Liver (tissue), 9 donors: ENCODE measurements around the gene SARM1. TPM values are rescaled to one million over a fixed set of nuclear protein-coding genes. Genes with fewer than 3 reads are reported as not detected.
A peak's percentile ranks its signal among the peaks of the same experiment; 100 is the strongest.

Source experiments
- DNase-seq: peaks from one replicate; pipeline ENCODE4 v3.0.0-alpha.2; 2017; ENCODE audit warnings: low spot score
- H3K27ac ChIP-seq, 2 donors: one replicate each; pipeline ENCODE4 v1.7.0; 2013; ENCODE audit warnings: inconsistent platforms in 2 of 2, low read length in 2 of 2, control low read depth in 1 of 2, low read depth in 1 of 2, mild to moderate bottlenecking in 1 of 2
- H3K27me3 ChIP-seq, 4 donors: one replicate each; pipeline versions ENCODE4 v1.6.1 to v1.7.0; 2013; ENCODE audit warnings: low read length in 3 of 4, inconsistent platforms in 1 of 4, mild to moderate bottlenecking in 1 of 4, moderate library complexity in 1 of 4; ENCODE audit not compliant: control insufficient read depth in 4 of 4, insufficient read depth in 4 of 4
- H3K36me3 ChIP-seq, 4 donors: one replicate each; pipeline versions ENCODE4 v1.6.1 to v1.7.0; 2013; ENCODE audit warnings: low read length in 3 of 4, mild to moderate bottlenecking in 3 of 4, low read depth in 1 of 4, moderate library complexity in 1 of 4; ENCODE audit not compliant: control insufficient read depth in 4 of 4, insufficient read depth in 3 of 4
- H3K4me1 ChIP-seq, 4 donors: one replicate each; pipeline versions ENCODE4 v1.6.1 to v1.7.0; 2013; ENCODE audit warnings: low read length in 3 of 4, mild to moderate bottlenecking in 3 of 4, moderate library complexity in 1 of 4; ENCODE audit not compliant: control insufficient read depth in 4 of 4, insufficient read depth in 4 of 4
- H3K4me3 ChIP-seq, 3 donors: one replicate each; pipeline versions ENCODE4 v1.6.1 to v1.7.0; 2013; ENCODE audit warnings: low read length in 3 of 3, control low read depth in 1 of 3, low read depth in 1 of 3, mild to moderate bottlenecking in 1 of 3
- H3K9ac ChIP-seq, 2 donors: one replicate each; pipeline ENCODE4 v1.7.0; 2013; ENCODE audit warnings: low read length in 2 of 2, mild to moderate bottlenecking in 2 of 2, moderate library complexity in 2 of 2, control low read depth in 1 of 2, low read depth in 1 of 2
- H3K9me3 ChIP-seq, 4 donors: one replicate each; pipeline versions ENCODE4 v1.6.1 to v1.7.0; 2013; ENCODE audit warnings: low read length in 3 of 4; ENCODE audit not compliant: control insufficient read depth in 4 of 4
- ATF3 ChIP-seq: IDR thresholded peaks from 2 replicates; pipeline ENCODE4 v1.6.1; 2016; ENCODE audit warnings: antibody characterized with exemption
- CTCF ChIP-seq: fragments of 150-350 bp; IDR thresholded peaks from 2 replicates; pipeline ENCODE4 v1.5.1; 2017; ENCODE audit warnings: improper control_type of control experiment, low read depth, low read length; ENCODE audit not compliant: missing input control
- EGR1 ChIP-seq, 2 donors: IDR thresholded peaks; 2 replicates each; pipeline ENCODE4 v1.6.1; 2016 to 2018; ENCODE audit warnings: antibody characterized with exemption in 2 of 2, low read depth in 2 of 2
- FOXA2 ChIP-seq: IDR thresholded peaks from 2 replicates; pipeline ENCODE4 v1.6.1; 2016; ENCODE audit warnings: antibody characterized with exemption
- GABPA ChIP-seq, 2 donors: IDR thresholded peaks in 1 of 2; conservative IDR thresholded peaks in 1 of 2; 2 replicates each; pipeline ENCODE4 v1.6.1; 2016; ENCODE audit warnings: antibody characterized with exemption in 2 of 2, mild to moderate bottlenecking in 1 of 2, moderate library complexity in 1 of 2
- HNF4A ChIP-seq, 2 donors: conservative IDR thresholded peaks; 2 replicates each; pipeline ENCODE4 v1.6.1; 2016; ENCODE audit warnings: antibody characterized with exemption in 2 of 2, mild to moderate bottlenecking in 2 of 2
- HNF4G ChIP-seq: IDR thresholded peaks from 2 replicates; pipeline ENCODE4 v1.6.1; 2016; ENCODE audit warnings: antibody characterized with exemption
- JUND ChIP-seq, 2 donors: IDR thresholded peaks; 2 replicates each; pipeline ENCODE4 v1.6.1; 2016; ENCODE audit warnings: antibody characterized with exemption in 2 of 2
- NR2F2 ChIP-seq: IDR thresholded peaks from 2 replicates; pipeline ENCODE4 v1.6.1; 2016; ENCODE audit warnings: antibody characterized with exemption
- RAD21 ChIP-seq, 2 donors: IDR thresholded peaks; 2 replicates each; pipeline ENCODE4 v1.6.1; 2016; ENCODE audit warnings: antibody characterized with exemption in 2 of 2, mild to moderate bottlenecking in 2 of 2
- REST ChIP-seq: IDR thresholded peaks from 2 replicates; pipeline ENCODE4 v1.6.1; 2016; ENCODE audit warnings: antibody characterized with exemption, mild to moderate bottlenecking
- RXRA ChIP-seq, 2 donors: IDR thresholded peaks; 2 replicates each; pipeline ENCODE4 v1.6.1; 2017 to 2018; ENCODE audit warnings: antibody characterized with exemption in 2 of 2, mild to moderate bottlenecking in 1 of 2
- SP1 ChIP-seq: IDR thresholded peaks from 2 replicates; pipeline ENCODE4 v1.6.1; 2018; ENCODE audit warnings: antibody characterized with exemption, mild to moderate bottlenecking
- TAF1 ChIP-seq: conservative IDR thresholded peaks from 2 replicates; pipeline ENCODE4 v1.6.1; 2016; ENCODE audit warnings: antibody characterized with exemption, mild to moderate bottlenecking
- YY1 ChIP-seq: IDR thresholded peaks from 2 replicates; pipeline ENCODE4 v1.6.1; 2016; ENCODE audit warnings: antibody characterized with exemption, mild to moderate bottlenecking
- ZBTB33 ChIP-seq: IDR thresholded peaks from 2 replicates; pipeline ENCODE4 v1.6.1; 2016; ENCODE audit warnings: antibody characterized with exemption
- WGBS: extraction: QIAGEN DNeasy Blood & Tissue Kit; methylation state at CpG from one replicate; pipeline ENCODE4 v1.1.7; 2013; 5-methylcytosine and 5-hydroxymethylcytosine counted together
- polyA plus RNA-seq, 2 donors: library from polyadenylated mRNA; stranded (reverse) in 1 of 2; unstranded in 1 of 2; fragments of 200-250 nt in 1 of 2; fragments of >200 nt in 1 of 2; fragmentation: Nextera tagmentation in 1 of 2; extraction: Ambion mirVana in 1 of 2; gene quantifications; one replicate each; pipeline versions ENCODE4 v1.2.1 to v1.2.3, GENCODE V29; 2013 to 2015
- total RNA-seq, 2 donors: library from RNA; depleted of rRNA; stranded (reverse); fragments of >200 nt; gene quantifications; one replicate each; pipeline ENCODE4 v1.2.3, GENCODE V29; 2014
- TF ChIP-seq, protein P1 (sequence below): IDR thresholded peaks from 2 replicates; pipeline ENCODE4 v1.6.1; 2016; ENCODE audit warnings: antibody characterized with exemption
- donor health status: healthy.
- donor health status: healthy.
- donor health status: healthy.
- donor health status: healthy.
- donor health status: healthy.

SARM1 gene
- total and polyA plus RNA-seq, 4 donors, result 2.4 to 5.4 (median 5.1) TPM

GRCh38 chr17:28342313-28342712, 29.2 kb upstream of the SARM1 start:
- no peaks in the 10 kb centered on the region for H3K27me3 ChIP-seq
- H3K4me3 ChIP-seq, result no peak overlapping the region
- H3K9ac ChIP-seq, result no peak overlapping the region
- no peaks in the 10 kb centered on the region for H3K9me3 ChIP-seq
- WGBS, result 95% methylated on average over 14 of the region's 14 CpGs
- TF ChIP-seq NR2F2, result no peak
- TF ChIP-seq RXRA (IDR thresholded peaks at IDR 0.05), result no peak
- TF ChIP-seq EGR1 (IDR thresholded peaks at IDR 0.05; ENCODE audit: low read depth in 2 of 2), result no peak
- no peak for TF ChIP-seq ZBTB33
- no peak for TF ChIP-seq CTCF
- no peak for TF ChIP-seq FOXA2
- no peak for TF ChIP-seq GABPA (IDR thresholded peaks at IDR 0.05 in 1 of 2, conservative IDR thresholded peaks at IDR 0.05 in 1 of 2)
- TF ChIP-seq, protein P1, sequence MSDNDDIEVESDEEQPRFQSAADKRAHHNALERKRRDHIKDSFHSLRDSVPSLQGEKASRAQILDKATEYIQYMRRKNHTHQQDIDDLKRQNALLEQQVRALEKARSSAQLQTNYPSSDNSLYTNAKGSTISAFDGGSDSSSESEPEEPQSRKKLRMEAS, result no peak
- TF ChIP-seq HNF4A (conservative IDR thresholded peaks at IDR 0.05), result no peak
- TF ChIP-seq SP1, result no peak
- TF ChIP-seq HNF4G, result no peak
- TF ChIP-seq YY1, result no peak
- no peak for TF ChIP-seq JUND (IDR thresholded peaks at IDR 0.05)
- TF ChIP-seq TAF1, result no peak
- no peak for TF ChIP-seq ATF3
- no peak for TF ChIP-seq RAD21 (IDR thresholded peaks at IDR 0.05)
- no peak for TF ChIP-seq REST
- H3K4me1 ChIP-seq, result peaks cover 19 to 59% (median 46%) of the 10 kb centered on the region in 4 donors
- peaks cover 12 to 54% (median 36%) of the 10 kb centered on the region in 4 donors for H3K36me3 ChIP-seq
- no peak for DNase-seq
- H3K27ac ChIP-seq, result peak overlapping the region; percentile 3 to 14
